RCC 7860 (cell line): ENCODE measurements around the gene TSPEAR.
"Not testable (repeated sequence)": the region's sequence is repeated elsewhere in the genome, so short reads cannot be mapped to it uniquely, and the experiment has no call there.

Source experiments
- DNase-seq: peaks from one replicate; pipeline ENCODE4 v3.0.0-alpha.2; 2015; ENCODE audit warnings: low spot score
- FAIRE-seq: peaks from 2 replicates; lab custom pipeline; 2012; peaks lifted over from hg19 to GRCh38; lab: Jason Lieb, UNC

Gene TSPEAR

GRCh38 chr21:44656868-44657267 lies 54.5 kb downstream of the TSPEAR start:
- no peak for FAIRE-seq
- no peak for DNase-seq

GRCh38 chr21:44654576-44655175 lies 56.7 kb downstream of the TSPEAR start, which contains the start of gene KRTAP12-4:
KRTAP12-4 (minus strand) TSS chr21:44654659; CDS start chr21:44654614, 45 bp downstream.
- FAIRE-seq: no peak
- no peak for DNase-seq

GRCh38 chr21:44653656-44654575 lies 57.5 kb downstream of the TSPEAR start:
- DNase-seq (no peak), FAIRE-seq (no peak)

- DNase-seq (no peak), FAIRE-seq (no peak)
Measured at GRCh38 chr21:44653123-44653522, 58.2 kb downstream of the TSPEAR start.

GRCh38 chr21:44650973-44651675 lies 60.2 kb downstream of the TSPEAR start:
- DNase-seq (no peak), FAIRE-seq (no peak)

DNA sequence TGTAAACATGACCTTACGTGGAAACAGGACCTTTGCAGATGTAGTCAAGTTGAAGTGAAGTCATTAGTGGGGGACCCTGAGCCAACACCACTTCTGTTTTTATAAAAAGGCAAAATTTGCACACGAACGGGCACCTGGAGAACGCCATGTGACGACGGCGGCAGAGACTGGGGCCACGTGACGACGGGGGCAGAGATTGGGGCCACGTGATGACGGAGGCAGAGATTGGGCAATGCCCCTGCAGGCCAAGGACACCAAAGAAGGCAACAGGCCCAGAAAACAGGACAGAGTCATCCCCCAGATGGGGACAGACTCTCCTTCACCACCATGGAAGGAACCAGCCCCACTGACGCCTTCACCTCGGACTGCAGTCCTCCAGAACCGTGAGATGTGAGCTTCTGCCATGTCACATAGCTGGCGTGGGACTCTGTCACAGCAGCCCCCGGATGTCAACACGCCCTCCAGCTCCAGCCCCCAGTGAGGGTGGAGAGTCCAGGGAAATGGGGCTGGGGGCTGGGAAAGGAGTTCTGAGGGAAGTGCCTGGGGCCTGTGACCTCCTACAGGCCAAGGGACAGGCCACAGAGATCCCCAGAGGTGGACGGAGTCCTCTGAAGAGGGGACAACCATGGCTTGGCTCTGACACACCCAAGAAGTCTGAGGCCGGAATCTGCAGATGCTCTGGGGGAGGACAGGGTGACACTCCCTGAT lies 61.0 kb downstream of the TSPEAR start:
- FAIRE-seq (no peak), DNase-seq (no peak)

- FAIRE-seq: no peak
Measured at GRCh38 chr21:44649521-44650100, 61.8 kb downstream of the TSPEAR start.

DNA sequence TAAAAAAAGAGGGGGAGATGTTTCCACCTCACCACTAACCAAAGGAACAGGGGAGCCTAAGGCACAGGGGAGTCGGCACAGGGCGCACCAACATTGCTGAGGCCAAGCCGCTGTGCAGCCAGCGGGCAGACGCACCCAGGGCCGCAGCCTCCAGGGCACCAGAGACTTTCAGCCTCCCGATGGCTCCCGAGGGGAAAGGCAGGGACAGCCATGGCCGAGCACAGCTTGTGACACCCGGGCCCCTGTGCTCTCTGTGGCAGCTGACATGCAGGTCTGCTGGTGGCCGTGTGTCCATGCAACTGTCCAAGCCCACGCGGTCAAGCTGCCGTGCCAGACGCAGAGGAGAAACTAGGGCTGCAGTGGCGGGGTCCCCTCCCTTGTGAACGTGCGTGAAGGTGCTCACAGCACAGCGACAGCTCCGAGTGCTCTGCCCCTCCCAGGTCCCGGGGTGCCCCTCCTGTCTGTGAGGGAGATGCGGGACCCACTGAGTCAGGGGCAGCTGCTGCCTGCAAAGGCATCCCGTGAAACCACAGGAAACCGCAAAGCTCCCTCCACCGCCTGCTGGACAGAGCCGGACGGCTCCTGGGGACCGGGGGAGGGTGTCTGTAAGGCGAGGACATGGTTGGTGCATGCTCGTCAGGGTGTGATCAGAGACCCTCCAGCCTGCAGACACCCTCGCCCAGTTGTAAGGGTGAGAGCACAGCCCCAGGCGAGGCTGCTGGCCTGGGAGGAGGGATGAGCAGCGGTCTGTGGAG lies 62.6 kb downstream of the TSPEAR start:
- DNase-seq (no peak), FAIRE-seq (no peak)

More at GRCh38 chr21:44649521-44650100, 61.8 kb downstream of the TSPEAR start:
- no peak for DNase-seq

GRCh38 chr21:44647222-44647552 lies 64.2 kb downstream of the TSPEAR start:
- no peak for FAIRE-seq
- no peak for DNase-seq

DNA sequence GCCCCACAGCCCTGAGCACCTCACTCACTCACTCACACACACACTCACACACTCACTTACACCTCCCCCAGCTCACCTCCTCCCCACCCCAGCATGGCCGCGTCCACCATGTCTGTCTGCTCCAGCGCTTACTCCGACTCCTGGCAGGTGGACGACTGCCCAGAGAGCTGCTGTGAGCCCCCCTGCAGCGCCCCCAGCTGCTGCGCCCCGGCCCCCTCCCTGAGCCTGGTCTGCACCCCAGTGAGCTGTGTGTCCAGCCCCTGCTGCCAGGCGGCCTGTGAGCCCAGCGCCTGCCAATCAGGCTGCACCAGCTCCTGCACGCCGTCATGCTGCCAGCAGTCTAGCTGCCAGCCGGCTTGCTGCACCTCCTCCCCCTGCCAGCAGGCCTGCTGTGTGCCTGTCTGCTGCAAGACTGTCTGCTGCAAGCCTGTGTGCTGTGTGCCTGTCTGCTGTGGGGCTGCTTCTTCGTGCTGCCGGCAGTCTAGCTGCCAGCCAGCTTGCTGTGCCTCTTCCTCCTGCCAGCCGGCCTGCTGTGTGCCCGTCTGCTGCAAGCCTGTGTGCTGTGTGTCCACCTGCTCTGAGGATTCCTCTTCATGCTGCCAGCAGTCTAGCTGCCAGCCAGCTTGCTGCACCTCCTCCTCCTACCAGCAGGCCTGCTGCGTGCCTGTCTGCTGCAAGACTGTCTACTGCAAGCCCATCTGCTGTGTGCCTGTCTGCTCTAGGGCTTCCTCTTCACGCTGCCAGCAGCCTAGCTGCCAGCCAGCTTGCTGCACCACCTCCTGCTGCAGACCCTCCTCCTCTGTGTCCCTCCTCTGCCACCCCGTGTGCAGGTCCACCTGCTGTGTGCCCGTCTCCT lies 64.8 kb downstream of the TSPEAR start, which contains the start of gene KRTAP10-11:
Gene KRTAP10-11, plus strand, starts transcription at position 49 of the 856 bp plus-strand sequence. Its CDS starts 45 bp downstream, at position 94.
- not testable (repeated sequence) for DNase-seq, FAIRE-seq

DNA sequence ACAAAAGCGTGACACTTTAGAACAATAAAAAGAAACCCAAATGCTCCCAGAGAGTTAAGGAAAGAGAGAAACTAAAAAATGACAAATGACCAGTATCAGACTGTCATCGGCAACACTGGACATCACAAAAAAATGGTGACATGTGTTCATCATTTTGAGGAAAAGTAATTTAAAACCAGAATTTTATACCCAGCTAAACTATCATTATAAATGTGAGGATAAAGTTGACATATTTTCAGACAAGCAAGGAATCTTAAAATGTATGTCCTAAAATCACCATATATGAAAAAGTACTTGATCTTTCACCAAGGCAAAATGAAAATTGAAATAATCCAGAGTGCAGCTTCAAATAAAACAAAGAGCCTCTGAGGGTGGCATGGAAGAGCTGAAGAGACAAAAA lies 66.5 kb downstream of the TSPEAR start:
- no peak for FAIRE-seq
- DNase-seq: no peak

DNA sequence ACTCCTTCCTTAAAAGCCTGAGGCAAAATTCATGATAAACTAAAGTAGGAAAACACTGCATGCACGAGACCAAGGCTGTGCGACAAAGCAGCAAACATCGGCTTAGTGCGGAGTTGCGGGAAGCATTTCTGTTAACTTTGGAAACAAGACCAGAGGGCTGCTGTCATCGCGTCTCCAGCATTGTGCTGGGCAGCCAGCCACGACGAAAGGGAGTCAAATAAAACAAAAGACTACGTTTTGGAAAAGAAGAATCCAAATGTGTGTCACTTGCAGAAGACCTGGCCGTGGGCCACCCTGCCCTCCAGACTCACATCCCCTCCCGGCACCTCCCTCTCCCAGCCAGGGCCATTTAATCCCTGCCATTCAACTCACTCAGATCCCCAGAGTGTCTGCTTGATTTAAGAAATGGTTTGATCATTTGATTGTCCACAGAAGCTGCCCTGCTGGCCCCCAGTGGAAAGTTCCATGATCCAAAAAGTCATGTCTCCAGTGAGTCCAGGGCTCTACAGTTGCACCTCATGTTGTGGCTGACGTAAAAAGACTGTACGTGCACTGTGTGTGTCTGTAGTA lies 67.5 kb downstream of the TSPEAR start:
- FAIRE-seq: no peak
- no peak for DNase-seq

GRCh38 chr21:44640761-44641160 lies 70.6 kb downstream of the TSPEAR start:
- FAIRE-seq (no peak), DNase-seq (no peak)

DNA sequence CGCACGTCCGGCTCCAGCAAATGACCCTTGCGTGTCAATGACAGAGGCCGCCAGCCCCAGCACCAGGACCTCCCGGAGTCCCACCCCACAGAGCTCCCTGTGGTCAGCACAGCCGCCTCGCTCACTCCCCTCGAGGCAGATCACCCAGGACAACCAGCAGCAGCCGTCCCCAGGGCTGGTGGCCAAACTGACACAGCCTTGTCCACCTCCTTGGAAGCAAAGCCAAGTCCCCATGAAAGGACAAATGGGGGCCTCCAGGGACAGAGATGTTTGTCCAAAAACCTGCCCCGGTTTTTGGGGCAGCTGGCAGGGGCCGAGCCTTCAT lies 72.1 kb downstream of the TSPEAR start:
- FAIRE-seq (no peak), DNase-seq (no peak)

DNA sequence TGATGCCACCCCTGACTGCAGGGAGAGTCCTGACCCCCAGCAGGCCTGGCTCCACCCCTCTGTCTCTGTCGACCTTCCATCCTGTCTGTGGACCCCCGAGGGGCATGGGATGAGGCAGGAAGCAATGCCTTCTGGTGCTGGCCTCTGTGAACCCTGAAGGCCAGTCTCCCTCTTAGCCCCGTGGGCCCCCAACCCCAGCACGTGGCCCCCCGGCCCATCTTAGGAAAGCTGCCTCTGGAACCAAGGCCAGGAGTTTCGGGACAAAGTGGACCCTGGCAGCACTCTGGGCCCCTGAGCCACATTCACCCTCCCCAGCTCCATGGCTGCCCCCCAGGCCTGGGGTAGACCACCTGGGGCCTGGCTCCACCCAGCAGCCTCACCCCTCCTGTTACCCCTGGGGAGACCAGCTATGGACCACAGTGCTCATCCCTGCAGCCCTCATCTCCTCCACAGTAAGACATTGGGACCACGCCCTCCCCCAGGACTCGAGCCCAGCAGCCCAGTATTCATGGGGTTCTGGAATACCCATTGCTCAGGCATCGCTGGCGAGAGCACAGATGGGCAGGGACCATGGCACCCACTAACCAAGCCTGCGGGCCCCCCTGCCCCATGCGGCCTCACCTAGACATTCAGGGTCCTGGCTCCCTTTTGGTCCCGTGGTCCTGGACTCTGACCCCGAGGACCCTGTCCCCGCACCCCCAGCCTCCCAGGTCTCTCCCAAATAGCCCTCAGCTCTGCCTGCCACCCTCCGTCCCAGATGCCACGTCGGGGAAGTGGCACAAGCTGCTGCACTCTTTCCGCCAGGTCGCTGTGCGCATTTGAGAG lies 72.7 kb downstream of the TSPEAR start:
- DNase-seq, FAIRE-seq: not testable (repeated sequence)

GRCh38 chr21:44637851-44638348 lies 73.5 kb downstream of the TSPEAR start:
- not testable (repeated sequence) for FAIRE-seq, DNase-seq

GRCh38 chr21:44637018-44637850 lies 74.1 kb downstream of the TSPEAR start, which contains the start of gene KRTAP10-10:
KRTAP10-10 (plus strand) TSS chr21:44637356; CDS start chr21:44637418, 62 bp downstream.
- DNase-seq (no peak), FAIRE-seq (no peak)
